ENCODE measurements around the gene CDH23.

Gene CDH23

GRCh38 chr10:71713135-71714030 is 316.7 kb downstream of the CDH23 start:
- FAIRE-seq: no peak

- FAIRE-seq: no peak
These were observed 317.3 kb downstream of the CDH23 start for GRCh38 chr10:71714031-71714410.

GRCh38 chr10:71714592-71714991 is 317.9 kb downstream of the CDH23 start:
- FAIRE-seq: no peak

GRCh38 chr10:71715026-71715425 is 318.3 kb downstream of the CDH23 start:
- no peak for FAIRE-seq

- FAIRE-seq: no peak
These were observed 319.1 kb downstream of the CDH23 start for GRCh38 chr10:71715860-71716259.

- FAIRE-seq: no peak
These were observed 319.7 kb downstream of the CDH23 start for GRCh38 chr10:71716426-71716825.

- no peak for FAIRE-seq
These were observed 320.3 kb downstream of the CDH23 start for GRCh38 chr10:71717056-71717455.

GRCh38 chr10:71717551-71717951 is 320.8 kb downstream of the CDH23 start:
- FAIRE-seq: no peak

GRCh38 chr10:71718165-71718698 is 321.5 kb downstream of the CDH23 start:
- no peak for FAIRE-seq

GRCh38 chr10:71719042-71719441 is 322.3 kb downstream of the CDH23 start:
- FAIRE-seq: no peak

- no peak for FAIRE-seq
These were observed 322.9 kb downstream of the CDH23 start, which contains the start of gene C10orf105 for GRCh38 chr10:71719464-71720201. C10orf105 (minus strand) TSS chr10:71719778; CDS start chr10:71716337, 3,441 bp downstream.

- FAIRE-seq: no peak
These were observed 323.6 kb downstream of the CDH23 start for GRCh38 chr10:71720288-71720687.

- no peak for FAIRE-seq
These were observed 324.6 kb downstream of the CDH23 start for GRCh38 chr10:71721313-71721712.

- FAIRE-seq: no peak
These were observed 326.1 kb downstream of the CDH23 start for GRCh38 chr10:71722849-71723248.

GRCh38 chr10:71723311-71723710 is 326.6 kb downstream of the CDH23 start:
- FAIRE-seq: no peak

GRCh38 chr10:71724539-71724938 is 327.8 kb downstream of the CDH23 start:
- no peak for FAIRE-seq

- no peak for FAIRE-seq
These were observed 328.5 kb downstream of the CDH23 start for GRCh38 chr10:71725249-71725648.

GRCh38 chr10:71725998-71726579 is 329.4 kb downstream of the CDH23 start:
- no peak for FAIRE-seq

- no peak for FAIRE-seq
These were observed 329.9 kb downstream of the CDH23 start for GRCh38 chr10:71726580-71727104.

GRCh38 chr10:71727105-71727737 is 330.5 kb downstream of the CDH23 start:
- FAIRE-seq: no peak

GRCh38 chr10:71727738-71728737 is 331.3 kb downstream of the CDH23 start:
- no peak for FAIRE-seq
